Dendritic cell treated with granulocyte-macrophage colony-stimulating factor and Interleukin-4, amounts not matched to agents 40 ng/mL and 50 ng/mL, for 4 days (primary cell): Measurements from ENCODE around the gene ZNF672.

Source experiments
- H3K27ac Mint-ChIP-seq: one replicate; pipeline ENCODE4 v1.8.0; 2022; ENCODE audit warnings: mild to moderate bottlenecking, mixed read lengths
- H3K27me3 Mint-ChIP-seq: one replicate; pipeline ENCODE4 v1.8.0; 2022; ENCODE audit warnings: mild to moderate bottlenecking, mixed read lengths
- H3K36me3 Mint-ChIP-seq: one replicate; pipeline ENCODE4 v1.8.0; 2022; ENCODE audit warnings: low read depth, mixed read lengths
- H3K4me1 Mint-ChIP-seq: one replicate; pipeline ENCODE4 v1.8.0; 2022; ENCODE audit warnings: low read depth, mixed read lengths
- H3K4me3 Mint-ChIP-seq: one replicate; pipeline ENCODE4 v1.8.0; 2022; ENCODE audit warnings: mild to moderate bottlenecking, moderate library complexity, mixed read lengths
- H3K9me3 Mint-ChIP-seq: one replicate; pipeline ENCODE4 v1.8.0; 2022; ENCODE audit warnings: mixed read lengths
- intact Hi-C: fragments of 100-400 bp; cut with micrococcal nuclease; formaldehyde crosslinking; loops from one replicate; pipeline ENCODE4 v1.15.0; 2022

The ZNF672 gene

GRCh38 chr1:248831842-248832241 lies 6.2 kb upstream of the ZNF672 start:
- Mint-ChIP-seq H3K4me3 (no peak overlapping the region), H3K27ac (no peak overlapping the region), H3K9me3 (no peaks in the 10 kb centered on the region), H3K27me3 (no peaks in the 10 kb centered on the region), H3K36me3 (no peaks in the 10 kb centered on the region), H3K4me1 (peaks cover 25% of the 10 kb centered on the region)
- intact Hi-C loops, result no loop called here

- Mint-ChIP-seq H3K27ac (no peak overlapping the region), H3K27me3 (no peaks in the 10 kb centered on the region), H3K36me3 (peaks cover 15% of the 10 kb centered on the region), H3K9me3 (no peaks in the 10 kb centered on the region), H3K4me3 (no peak overlapping the region), H3K4me1 (peaks cover 5% of the 10 kb centered on the region)
- intact Hi-C loops, result no loop called here
Measured at GRCh38 chr1:248834343-248834940, 3.6 kb upstream of the ZNF672 start.

- Mint-ChIP-seq H3K36me3 (peaks cover 22% of the 10 kb centered on the region), H3K9me3 (no peaks in the 10 kb centered on the region), H3K4me3 (no peak overlapping the region), H3K27me3 (no peaks in the 10 kb centered on the region), H3K4me1 (peaks cover 30% of the 10 kb centered on the region), H3K27ac (no peak overlapping the region)
- intact Hi-C loops, result no loop called here
Measured at GRCh38 chr1:248837045-248837780, 811 bp upstream of the ZNF672 start.

GRCh38 chr1:248838357-248839167 lies 538 bp downstream of the ZNF672 start:
- Mint-ChIP-seq H3K4me3 (no peak overlapping the region), H3K9me3 (no peaks in the 10 kb centered on the region), H3K27me3 (no peaks in the 10 kb centered on the region), H3K36me3 (peaks cover 33% of the 10 kb centered on the region), H3K4me1 (peaks cover 36% of the 10 kb centered on the region), H3K27ac (no peak overlapping the region)
- intact Hi-C loops, result loop anchor here (1.0 to 2.0 kb wide), 4 partner anchors 12 to 68 kb away; partner anchors contain the start of gene PGBD2

- Mint-ChIP-seq H3K4me1 (peaks cover 35% of the 10 kb centered on the region), H3K27ac (no peak overlapping the region), H3K9me3 (no peaks in the 10 kb centered on the region), H3K27me3 (no peaks in the 10 kb centered on the region), H3K4me3 (no peak overlapping the region), H3K36me3 (peaks cover 35% of the 10 kb centered on the region)
- intact Hi-C loops, result loop anchor here (1.0 to 2.0 kb wide), 3 partner anchors 19 to 68 kb away; partner anchors contain the start of gene PGBD2
Measured at GRCh38 chr1:248839168-248839555, 1.1 kb downstream of the ZNF672 start.

GRCh38 chr1:248840946-248841345 lies 2.9 kb downstream of the ZNF672 start:
- H3K4me1 Mint-ChIP-seq, result peaks cover 35% of the 10 kb centered on the region
- H3K36me3 Mint-ChIP-seq, result peaks cover 53% of the 10 kb centered on the region
- H3K27me3 Mint-ChIP-seq, result no peaks in the 10 kb centered on the region
- intact Hi-C loops, result no loop called here
- H3K9me3 Mint-ChIP-seq, result no peaks in the 10 kb centered on the region
- H3K4me3 Mint-ChIP-seq, result no peak overlapping the region
- peak overlapping the region; percentile 11 for H3K27ac Mint-ChIP-seq

GRCh38 chr1:248841702-248842395 lies 3.8 kb downstream of the ZNF672 start:
- Mint-ChIP-seq H3K27ac (peak overlapping the region; percentile 11), H3K36me3 (peaks cover 62% of the 10 kb centered on the region), H3K27me3 (no peaks in the 10 kb centered on the region), H3K4me1 (peaks cover 35% of the 10 kb centered on the region), H3K4me3 (no peak overlapping the region), H3K9me3 (no peaks in the 10 kb centered on the region)
- intact Hi-C loops, result no loop called here

- H3K4me3 Mint-ChIP-seq, result no peak overlapping the region
- H3K4me1 Mint-ChIP-seq, result peaks cover 35% of the 10 kb centered on the region
- intact Hi-C loops, result no loop called here
- no peaks in the 10 kb centered on the region for H3K27me3 Mint-ChIP-seq
- H3K9me3 Mint-ChIP-seq, result no peaks in the 10 kb centered on the region
- no peak overlapping the region for H3K27ac Mint-ChIP-seq
- peaks cover 68% of the 10 kb centered on the region for H3K36me3 Mint-ChIP-seq
Measured at GRCh38 chr1:248842781-248843331, 4.8 kb downstream of the ZNF672 start.

GRCh38 chr1:248843687-248844086 lies 5.7 kb downstream of the ZNF672 start:
- H3K9me3 Mint-ChIP-seq, result no peaks in the 10 kb centered on the region
- no peak overlapping the region for H3K27ac Mint-ChIP-seq
- no peak overlapping the region for H3K4me3 Mint-ChIP-seq
- intact Hi-C loops, result no loop called here
- H3K27me3 Mint-ChIP-seq, result no peaks in the 10 kb centered on the region
- H3K36me3 Mint-ChIP-seq, result peaks cover 71% of the 10 kb centered on the region
- H3K4me1 Mint-ChIP-seq, result peaks cover 36% of the 10 kb centered on the region

GRCh38 chr1:248844526-248844925 lies 6.5 kb downstream of the ZNF672 start:
- intact Hi-C loops, result no loop called here
- Mint-ChIP-seq H3K27ac (no peak overlapping the region), H3K27me3 (no peaks in the 10 kb centered on the region), H3K9me3 (no peaks in the 10 kb centered on the region), H3K36me3 (peaks cover 74% of the 10 kb centered on the region), H3K4me3 (no peak overlapping the region), H3K4me1 (peaks cover 40% of the 10 kb centered on the region)

GRCh38 chr1:248847181-248847955 lies 9.3 kb downstream of the ZNF672 start:
- Mint-ChIP-seq H3K9me3 (no peaks in the 10 kb centered on the region), H3K27me3 (no peaks in the 10 kb centered on the region), H3K4me1 (peaks cover 14% of the 10 kb centered on the region), H3K36me3 (peaks cover 77% of the 10 kb centered on the region), H3K27ac (no peak overlapping the region), H3K4me3 (no peak overlapping the region)
- intact Hi-C loops, result no loop called here

GRCh38 chr1:248847956-248848561 lies 10.0 kb downstream of the ZNF672 start:
- H3K27ac Mint-ChIP-seq, result no peak overlapping the region
- H3K27me3 Mint-ChIP-seq, result no peaks in the 10 kb centered on the region
- H3K4me1 Mint-ChIP-seq, result peaks cover 7% of the 10 kb centered on the region
- intact Hi-C loops, result no loop called here
- H3K4me3 Mint-ChIP-seq, result no peak overlapping the region
- no peaks in the 10 kb centered on the region for H3K9me3 Mint-ChIP-seq
- H3K36me3 Mint-ChIP-seq, result peaks cover 70% of the 10 kb centered on the region
